Measurements from ENCODE around the gene COBL. TPM values are rescaled to one million over a fixed set of nuclear protein-coding genes. Genes with fewer than 3 reads are reported as not detected.

The COBL gene
- total RNA-seq, 2 experiments from 2014 or later, result not detected

DNA sequence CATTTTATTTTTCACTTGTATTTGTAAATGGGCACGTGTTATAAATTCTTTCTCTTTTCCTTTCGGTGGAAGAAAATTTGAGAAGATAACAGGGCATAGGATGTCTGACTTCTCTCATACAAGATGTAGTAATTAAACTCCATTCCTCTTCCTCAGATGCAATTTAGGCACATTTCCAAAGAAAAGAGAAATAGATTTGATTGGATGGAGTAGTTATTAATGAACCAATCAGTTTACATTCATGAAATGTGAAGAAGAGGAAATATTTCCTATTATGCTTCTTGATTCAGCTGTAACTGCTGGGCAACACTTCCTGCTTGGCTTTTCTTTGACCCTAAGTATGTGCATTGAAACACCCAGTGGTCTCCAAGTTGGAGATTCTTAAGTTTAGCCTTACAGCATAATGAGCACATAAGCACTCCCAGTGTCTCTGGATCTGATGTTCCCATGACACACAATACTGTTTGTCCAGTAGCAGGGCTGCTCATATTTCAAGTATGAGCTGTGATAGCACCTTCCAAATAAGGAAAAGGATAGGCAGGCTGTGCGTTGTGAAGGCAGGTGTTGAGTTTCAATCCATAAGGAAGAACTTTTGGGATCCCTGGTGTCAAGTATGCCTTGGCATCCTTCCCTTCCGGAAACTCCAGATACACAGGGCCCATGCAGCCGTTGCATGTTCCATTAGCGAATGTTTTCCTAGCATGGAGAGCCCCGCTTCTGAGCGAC, 33.4 kb upstream of the COBL start:
- H3K27me3 Mint-ChIP-seq (ENCODE audit: low read depth), result peaks cover 4% of the 10 kb centered on the region
- H3K36me3 Mint-ChIP-seq (ENCODE audit: low read depth), result no peaks in the 10 kb centered on the region
- H3K27ac Mint-ChIP-seq, result no peak overlapping the region
- ATAC-seq (no peak), DNase-seq (no peak)
- H3K4me1 Mint-ChIP-seq (ENCODE audit: low read depth), result no peaks in the 10 kb centered on the region
- no peak overlapping the region for H3K4me3 Mint-ChIP-seq
- ChIA-PET CTCF (no interaction called here), POLR2A (no interaction called here)
- no peaks in the 10 kb centered on the region for H3K9me3 Mint-ChIP-seq (ENCODE audit: insufficient read depth)

GRCh38 chr7:51346126-51346525, 29.5 kb upstream of the COBL start:
- CTCF ChIA-PET, result interaction anchor here (1.1 kb wide), 1 partner anchor 21 kb away, joined by 3 read pairs; no protein-coding TSS in a partner anchor
- Mint-ChIP-seq H3K27me3 (ENCODE audit: low read depth) (peaks cover 4% of the 10 kb centered on the region), H3K36me3 (ENCODE audit: low read depth) (no peaks in the 10 kb centered on the region), H3K27ac (no peak overlapping the region), H3K4me1 (ENCODE audit: low read depth) (no peaks in the 10 kb centered on the region), H3K9me3 (ENCODE audit: insufficient read depth) (no peaks in the 10 kb centered on the region), H3K4me3 (no peak overlapping the region)
- DNase-seq, result no peak
- POLR2A ChIA-PET, result no interaction called here
- ATAC-seq, result no peak

DNA sequence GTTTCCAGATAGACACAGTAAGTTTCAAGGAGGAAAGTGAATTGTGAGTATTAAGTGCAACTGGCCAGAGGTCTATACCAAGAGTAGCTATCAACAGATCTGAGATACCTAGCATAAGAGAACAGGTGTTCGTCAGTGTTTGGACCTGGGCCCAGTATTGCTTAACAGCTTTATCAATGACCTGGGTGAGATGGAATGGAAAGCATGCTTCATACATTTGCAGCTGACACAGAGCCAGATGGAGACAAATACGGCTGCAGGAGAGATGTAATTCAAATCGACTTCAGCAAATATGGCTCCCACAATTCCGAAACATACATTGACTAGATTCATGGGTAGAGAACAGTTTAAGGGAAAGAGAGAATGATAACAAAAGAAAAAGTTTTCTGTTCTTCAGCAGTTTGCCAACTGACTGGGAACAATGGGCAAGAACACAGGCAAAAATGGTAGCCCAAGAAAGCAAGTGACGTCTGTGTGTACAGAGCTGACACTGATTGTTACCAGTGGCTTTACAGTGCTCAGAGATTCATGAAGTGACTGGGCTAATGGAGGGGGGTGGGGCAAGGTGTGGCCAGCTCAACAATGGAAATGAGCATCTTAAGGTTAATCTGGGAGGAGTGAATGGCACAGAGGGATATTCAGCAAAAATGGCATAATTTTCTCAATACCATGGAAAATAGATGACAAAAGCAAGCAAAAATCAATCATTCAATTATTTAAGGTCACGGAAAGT, 28.0 kb upstream of the COBL start:
- Mint-ChIP-seq H3K4me1 (ENCODE audit: low read depth) (no peaks in the 10 kb centered on the region), H3K27me3 (ENCODE audit: low read depth) (peaks cover 4% of the 10 kb centered on the region), H3K9me3 (ENCODE audit: insufficient read depth) (no peaks in the 10 kb centered on the region), H3K4me3 (no peak overlapping the region), H3K27ac (no peak overlapping the region), H3K36me3 (ENCODE audit: low read depth) (no peaks in the 10 kb centered on the region)
- no peak for ATAC-seq
- no peak for DNase-seq
- CTCF ChIA-PET, result interaction anchor here (0.8 kb wide), 1 partner anchor 10 kb away, joined by 3 read pairs; no protein-coding TSS in a partner anchor
- POLR2A ChIA-PET, result no interaction called here

- H3K9me3 Mint-ChIP-seq (ENCODE audit: insufficient read depth), result no peaks in the 10 kb centered on the region
- ChIA-PET POLR2A (no interaction called here), CTCF (no interaction called here)
- ATAC-seq, result no peak
- no peak overlapping the region for H3K4me3 Mint-ChIP-seq
- no peaks in the 10 kb centered on the region for H3K36me3 Mint-ChIP-seq (ENCODE audit: low read depth)
- H3K27me3 Mint-ChIP-seq (ENCODE audit: low read depth), result peaks cover 3% of the 10 kb centered on the region
- no peaks in the 10 kb centered on the region for H3K4me1 Mint-ChIP-seq (ENCODE audit: low read depth)
- no peak overlapping the region for H3K27ac Mint-ChIP-seq
- no peak for DNase-seq
These were observed 24.3 kb upstream of the COBL start for GRCh38 chr7:51340936-51341335.

GRCh38 chr7:51340029-51340838, 23.6 kb upstream of the COBL start:
- ChIA-PET POLR2A (no interaction called here), CTCF (interaction anchor here (1.1 kb wide), 1 partner anchor 178 kb away, joined by 4 read pairs; no protein-coding TSS in a partner anchor)
- DNase-seq (no peak), ATAC-seq (no peak)
- Mint-ChIP-seq H3K27ac (no peak overlapping the region), H3K36me3 (ENCODE audit: low read depth) (no peaks in the 10 kb centered on the region), H3K4me3 (no peak overlapping the region), H3K9me3 (ENCODE audit: insufficient read depth) (no peaks in the 10 kb centered on the region), H3K27me3 (ENCODE audit: low read depth) (no peaks in the 10 kb centered on the region), H3K4me1 (ENCODE audit: low read depth) (no peaks in the 10 kb centered on the region)

GRCh38 chr7:51335057-51335456, 18.4 kb upstream of the COBL start:
- ATAC-seq (no peak), DNase-seq (no peak)
- no peak overlapping the region for H3K27ac Mint-ChIP-seq
- H3K9me3 Mint-ChIP-seq (ENCODE audit: insufficient read depth), result no peaks in the 10 kb centered on the region
- H3K36me3 Mint-ChIP-seq (ENCODE audit: low read depth), result no peaks in the 10 kb centered on the region
- CTCF ChIA-PET, result no interaction called here
- H3K4me3 Mint-ChIP-seq, result no peak overlapping the region
- H3K27me3 Mint-ChIP-seq (ENCODE audit: low read depth), result no peaks in the 10 kb centered on the region
- POLR2A ChIA-PET, result no interaction called here
- no peaks in the 10 kb centered on the region for H3K4me1 Mint-ChIP-seq (ENCODE audit: low read depth)

GRCh38 chr7:51329696-51330263, 13.2 kb upstream of the COBL start:
- CTCF ChIA-PET, result interaction anchor here (1.1 kb wide), 1 partner anchor 167 kb away, joined by 3 read pairs; no protein-coding TSS in a partner anchor

GRCh38 chr7:51328351-51328801, 11.8 kb upstream of the COBL start:
- ChIA-PET CTCF (interaction anchor here (1.1 kb wide), 1 partner anchor 166 kb away, joined by 3 read pairs; no protein-coding TSS in a partner anchor), POLR2A (no interaction called here)
- no peaks in the 10 kb centered on the region for H3K36me3 Mint-ChIP-seq (ENCODE audit: low read depth)
- H3K9me3 Mint-ChIP-seq (ENCODE audit: insufficient read depth), result no peaks in the 10 kb centered on the region
- H3K27me3 Mint-ChIP-seq (ENCODE audit: low read depth), result no peaks in the 10 kb centered on the region
- no peak overlapping the region for H3K4me3 Mint-ChIP-seq
- DNase-seq (no peak), ATAC-seq (no peak)
- H3K4me1 Mint-ChIP-seq (ENCODE audit: low read depth), result no peaks in the 10 kb centered on the region
- no peak overlapping the region for H3K27ac Mint-ChIP-seq

More at GRCh38 chr7:51329696-51330263, 13.2 kb upstream of the COBL start:
- POLR2A ChIA-PET, result no interaction called here
- ATAC-seq, result no peak
- DNase-seq, result no peak
- no peak overlapping the region for H3K27ac Mint-ChIP-seq
- H3K4me1 Mint-ChIP-seq (ENCODE audit: low read depth), result no peaks in the 10 kb centered on the region
- no peaks in the 10 kb centered on the region for H3K9me3 Mint-ChIP-seq (ENCODE audit: insufficient read depth)
- no peaks in the 10 kb centered on the region for H3K36me3 Mint-ChIP-seq (ENCODE audit: low read depth)
- H3K4me3 Mint-ChIP-seq, result no peak overlapping the region
- H3K27me3 Mint-ChIP-seq (ENCODE audit: low read depth), result no peaks in the 10 kb centered on the region

DNA sequence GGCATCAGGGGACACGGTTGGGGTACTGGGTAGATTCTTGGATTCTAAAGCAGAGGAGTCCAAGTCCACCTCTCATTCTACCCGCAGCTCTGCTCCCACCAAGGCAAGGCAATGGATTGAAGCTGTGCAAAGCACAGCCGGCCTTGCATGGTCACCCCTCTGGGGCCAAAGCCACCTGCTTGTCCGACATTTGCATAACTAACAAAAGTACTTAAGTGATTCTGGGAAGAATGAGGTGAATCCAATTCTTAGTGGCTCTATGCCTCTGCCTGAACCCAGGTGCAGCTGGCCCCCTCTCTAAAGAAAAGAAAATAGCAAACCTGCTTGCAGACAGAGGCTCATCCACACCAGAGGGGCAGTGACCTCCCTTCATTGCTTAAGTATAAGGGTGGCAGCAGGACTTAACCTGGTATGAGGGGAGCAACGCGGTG, 10.7 kb upstream of the COBL start:
- Mint-ChIP-seq H3K4me3 (no peak overlapping the region), H3K36me3 (ENCODE audit: low read depth) (no peaks in the 10 kb centered on the region), H3K9me3 (ENCODE audit: insufficient read depth) (no peaks in the 10 kb centered on the region), H3K4me1 (ENCODE audit: low read depth) (no peaks in the 10 kb centered on the region), H3K27me3 (ENCODE audit: low read depth) (no peaks in the 10 kb centered on the region), H3K27ac (no peak overlapping the region)
- ChIA-PET POLR2A (no interaction called here), CTCF (no interaction called here)
- ATAC-seq (no peak), DNase-seq (no peak)

DNA sequence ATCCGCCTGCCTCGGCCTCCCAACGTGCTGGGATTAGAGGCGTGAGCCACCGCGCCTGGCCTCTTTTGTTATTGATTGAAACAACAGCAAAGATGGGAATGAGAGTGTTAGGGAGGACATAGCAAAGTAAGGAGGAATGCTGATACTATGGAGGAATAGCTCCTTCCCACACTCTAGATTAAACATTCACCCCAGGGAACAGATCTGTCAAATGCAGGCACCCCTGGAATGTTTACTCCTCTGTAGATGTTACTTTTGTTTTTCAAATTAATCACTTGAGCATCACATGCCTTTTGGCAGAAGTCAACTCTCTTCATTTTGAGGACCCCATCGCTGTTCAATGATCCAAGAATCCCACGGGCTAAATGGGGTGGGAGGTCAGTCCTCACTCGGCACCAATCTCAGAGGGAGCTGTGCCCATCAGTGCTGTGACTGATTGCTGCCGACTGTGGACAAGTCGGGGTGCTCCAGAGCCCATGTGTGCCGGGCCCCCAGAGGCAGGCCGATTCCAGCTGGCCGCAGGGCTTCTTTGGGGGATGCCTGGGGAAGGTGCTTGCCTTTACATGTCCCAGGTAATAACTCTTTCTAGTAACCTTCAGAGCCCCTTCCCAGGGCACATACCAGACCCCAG, 10.2 kb upstream of the COBL start:
- Mint-ChIP-seq H3K9me3 (ENCODE audit: insufficient read depth) (no peaks in the 10 kb centered on the region), H3K36me3 (ENCODE audit: low read depth) (no peaks in the 10 kb centered on the region), H3K4me1 (ENCODE audit: low read depth) (no peaks in the 10 kb centered on the region), H3K4me3 (no peak overlapping the region), H3K27ac (no peak overlapping the region), H3K27me3 (ENCODE audit: low read depth) (no peaks in the 10 kb centered on the region)
- ChIA-PET CTCF (no interaction called here), POLR2A (no interaction called here)
- no peak for DNase-seq
- ATAC-seq, result no peak

- no peak for DNase-seq
- ATAC-seq, result no peak
- Mint-ChIP-seq H3K9me3 (ENCODE audit: insufficient read depth) (no peaks in the 10 kb centered on the region), H3K27ac (no peak overlapping the region), H3K4me3 (no peak overlapping the region), H3K4me1 (ENCODE audit: low read depth) (no peaks in the 10 kb centered on the region), H3K36me3 (ENCODE audit: low read depth) (no peaks in the 10 kb centered on the region), H3K27me3 (ENCODE audit: low read depth) (no peaks in the 10 kb centered on the region)
- POLR2A ChIA-PET, result no interaction called here
- CTCF ChIA-PET, result no interaction called here
These were observed 9.3 kb upstream of the COBL start for GRCh38 chr7:51325908-51326307.

Data from activated CD8-positive, alpha-beta T cell treated with anti-CD3 and anti-CD28 coated beads, Interleukin-2, amount 10 ng/mL, durations not matched to agents 7 days and 5 days (primary cell).